ENCODE measurements around the gene TMEM145.

The TMEM145 gene

GRCh38 chr19:42268142-42268703 is 44.9 kb upstream of the TMEM145 start:
- Histone ChIP-seq H3F3A (ENCODE audit: insufficient read depth) (no peaks in the 10 kb centered on the region), H2AFZ (ENCODE audit: low read depth, low read length, severe bottlenecking) (peak overlapping the region; percentile 91)
- TF ChIP-seq EZH2phosphoT487 (conservative IDR thresholded peaks at IDR 0.05; ENCODE audit: low read length) (no peak), CTCF (IDR thresholded peaks at IDR 0.05; ENCODE audit: insufficient read depth, low read length, poor library complexity, severe bottlenecking) (no peak)

GRCh38 chr19:42268704-42269477 is 44.2 kb upstream of the TMEM145 start, which contains the start of gene CIC:
CIC (plus strand) TSS chr19:42269252; CDS start chr19:42271784, 2,532 bp downstream.
- Histone ChIP-seq H3K36me3 (ENCODE audit: low read length) (no peaks in the 10 kb centered on the region), H2AFZ (ENCODE audit: low read depth, low read length, severe bottlenecking) (peak within 1 kb of the TSS; percentile 91), H3F3A (ENCODE audit: insufficient read depth) (no peaks in the 10 kb centered on the region), H3K9me3 (ENCODE audit: insufficient read depth, low read length) (no peaks in the 10 kb centered on the region), H3K9me2 (replicated peaks; ENCODE audit: insufficient read depth, low read length) (no peaks in the 10 kb centered on the region), H4K20me1 (ENCODE audit: low read depth, low read length) (no peaks in the 10 kb centered on the region), H3K4me2 (ENCODE audit: low read depth, low read length, poor library complexity, severe bottlenecking) (peak within 1 kb of the TSS; percentile 90), H3K79me2 (ENCODE audit: insufficient read depth, low read length) (peaks cover 11% of the 10 kb centered on the region; the same call in 1 of the 2 replicates), H3K4me3 (ENCODE audit: insufficient read depth, low read length, poor library complexity, severe bottlenecking) (peak within 1 kb of the TSS; percentile 67), H3K27ac (ENCODE audit: low read depth, low read length) (peak within 1 kb of the TSS; percentile 80), H3K27me3 (ENCODE audit: low read length) (no peaks in the 10 kb centered on the region), H3K9ac (ENCODE audit: low read length) (peak within 1 kb of the TSS; percentile 68)
- TF ChIP-seq EZH2phosphoT487 (conservative IDR thresholded peaks at IDR 0.05; ENCODE audit: low read length) (no peak), CTCF (IDR thresholded peaks at IDR 0.05; ENCODE audit: insufficient read depth, low read length, poor library complexity, severe bottlenecking) (no peak)

More at GRCh38 chr19:42268142-42268703, 44.9 kb upstream of the TMEM145 start:
- H3K4me2 ChIP-seq (ENCODE audit: low read depth, low read length, poor library complexity, severe bottlenecking), result peak overlapping the region; percentile 90
- H3K4me3 ChIP-seq (ENCODE audit: insufficient read depth, low read length, poor library complexity, severe bottlenecking), result peak overlapping the region; percentile 67
- no peaks in the 10 kb centered on the region for H3K9me2 ChIP-seq (replicated peaks; ENCODE audit: insufficient read depth, low read length)
- no peaks in the 10 kb centered on the region for H3K27me3 ChIP-seq (ENCODE audit: low read length)
- peak overlapping the region; percentile 61 for H3K9ac ChIP-seq (ENCODE audit: low read length)
- H3K36me3 ChIP-seq (ENCODE audit: low read length), result no peaks in the 10 kb centered on the region
- H3K9me3 ChIP-seq (ENCODE audit: insufficient read depth, low read length), result no peaks in the 10 kb centered on the region
- peak overlapping the region; percentile 80 for H3K27ac ChIP-seq (ENCODE audit: low read depth, low read length)
- peaks cover 11% of the 10 kb centered on the region; the same call in 1 of the 2 replicates for H3K79me2 ChIP-seq (ENCODE audit: insufficient read depth, low read length)
- no peaks in the 10 kb centered on the region for H4K20me1 ChIP-seq (ENCODE audit: low read depth, low read length)

- peak overlapping the region; percentile 80 for H3K27ac ChIP-seq (ENCODE audit: low read depth, low read length)
- H3K27me3 ChIP-seq (ENCODE audit: low read length), result no peaks in the 10 kb centered on the region
- no peaks in the 10 kb centered on the region for H3F3A ChIP-seq (ENCODE audit: insufficient read depth)
- peak overlapping the region; percentile 68 for H3K9ac ChIP-seq (ENCODE audit: low read length)
- TF ChIP-seq CTCF (IDR thresholded peaks at IDR 0.05; ENCODE audit: insufficient read depth, low read length, poor library complexity, severe bottlenecking), result no peak
- TF ChIP-seq EZH2phosphoT487 (conservative IDR thresholded peaks at IDR 0.05; ENCODE audit: low read length), result no peak
- H3K79me2 ChIP-seq (ENCODE audit: insufficient read depth, low read length), result peaks cover 11% of the 10 kb centered on the region; the same call in 1 of the 2 replicates
- H3K36me3 ChIP-seq (ENCODE audit: low read length), result no peaks in the 10 kb centered on the region
- peak overlapping the region; percentile 84 for H3K4me2 ChIP-seq (ENCODE audit: low read depth, low read length, poor library complexity, severe bottlenecking)
- H3K9me3 ChIP-seq (ENCODE audit: insufficient read depth, low read length), result no peaks in the 10 kb centered on the region
- H3K4me3 ChIP-seq (ENCODE audit: insufficient read depth, low read length, poor library complexity, severe bottlenecking), result peak overlapping the region; percentile 65
- no peaks in the 10 kb centered on the region for H3K9me2 ChIP-seq (replicated peaks; ENCODE audit: insufficient read depth, low read length)
- no peak overlapping the region for H2AFZ ChIP-seq (ENCODE audit: low read depth, low read length, severe bottlenecking)
- H4K20me1 ChIP-seq (ENCODE audit: low read depth, low read length), result no peaks in the 10 kb centered on the region
Observed at GRCh38 chr19:42269478-42270345, 43.4 kb upstream of the TMEM145 start.

Data from SU-DHL-6 (cell line).